HG03095 (cell line): Measurements from ENCODE around the gene CBARP.
A peak's percentile ranks its signal among the peaks of the same experiment; 100 is the strongest.
"Not testable (repeated sequence)": the region's sequence is repeated elsewhere in the genome, so short reads cannot be mapped to it uniquely, and the experiment has no call there.

Experiments used
- ATAC-seq: cut with Tn5 transposase; IDR thresholded peaks from one replicate; pipeline ENCODE4 v1.9.1; 2021; ENCODE audit warnings: moderate library complexity; ENCODE audit not compliant: unreplicated experiment

CBARP gene

DNA sequence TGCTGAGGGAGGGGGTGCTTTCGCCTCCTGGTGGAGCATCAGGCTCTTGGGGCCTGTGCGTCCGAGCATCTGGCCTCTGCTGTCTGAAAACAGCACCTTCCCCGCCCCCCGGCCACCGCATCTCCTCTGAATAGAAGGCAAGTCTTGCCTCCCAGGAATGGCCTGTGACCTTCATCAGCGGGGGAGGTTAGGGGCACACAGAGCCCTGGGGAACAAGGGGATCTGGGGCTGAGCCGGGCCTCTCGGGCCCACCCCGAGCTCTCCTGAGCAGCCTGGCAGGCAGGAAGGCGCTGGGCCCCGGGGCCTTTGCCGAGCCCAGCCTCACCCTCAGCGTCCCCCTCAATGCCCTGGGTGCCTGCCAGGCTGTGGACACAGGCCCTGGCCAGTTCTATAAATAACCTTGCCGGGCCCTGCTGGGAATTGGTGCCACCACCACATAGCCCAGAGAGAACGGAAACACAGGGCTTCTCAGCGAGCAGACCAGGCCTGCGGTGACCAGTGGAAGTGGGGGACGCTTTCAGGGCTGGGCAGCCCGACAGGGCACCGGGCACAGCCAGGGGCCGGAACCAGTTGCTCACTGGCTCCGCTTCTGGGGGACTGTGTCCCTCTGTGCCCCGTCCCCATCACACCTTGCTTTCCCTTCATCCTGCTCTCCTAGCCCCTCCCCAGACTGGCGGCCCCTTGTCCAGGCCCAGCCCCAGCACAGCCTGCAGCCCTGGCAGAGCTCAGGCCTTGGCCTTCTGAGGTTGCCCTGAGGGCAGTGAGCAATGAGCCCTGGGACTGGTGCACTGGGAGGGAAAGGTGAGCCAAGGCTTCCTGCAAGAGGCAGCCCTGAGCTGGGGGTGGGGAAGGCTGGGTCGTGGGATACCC, 22.7 kb downstream of the CBARP start:
- ATAC-seq = no peak

GRCh38 chr19:1214299-1214861, 23.4 kb downstream of the CBARP start:
- no peak for ATAC-seq

- ATAC-seq = no peak
Observed at GRCh38 chr19:1213391-1214286, 24.2 kb downstream of the CBARP start.

GRCh38 chr19:1211494-1212234, 26.1 kb downstream of the CBARP start:
- ATAC-seq = no peak

GRCh38 chr19:1210227-1210538, 27.6 kb downstream of the CBARP start:
- no peak for ATAC-seq

DNA sequence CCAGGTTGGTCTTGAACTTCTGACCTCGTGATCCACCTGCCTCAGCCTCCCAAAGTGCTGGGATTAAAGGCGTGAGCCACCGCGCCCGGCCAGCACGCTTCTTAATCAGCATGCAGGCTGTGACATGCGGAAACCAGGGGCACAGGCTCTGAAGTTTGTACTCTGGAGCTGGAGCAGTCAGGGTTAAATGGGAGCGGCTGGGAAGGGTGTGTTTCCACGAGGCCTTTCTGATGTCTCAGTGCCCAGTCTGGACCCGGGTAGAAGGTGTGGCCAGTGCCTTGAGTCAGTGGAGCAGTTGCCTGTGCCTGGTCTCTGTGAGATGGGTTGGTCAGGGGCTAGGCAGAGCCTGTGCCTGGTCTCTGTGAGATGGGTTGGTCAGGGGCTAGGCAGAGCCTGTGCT, 29.0 kb downstream of the CBARP start:
- not testable (repeated sequence) for ATAC-seq

- no peak for ATAC-seq
Observed at GRCh38 chr19:1206864-1207450, 30.8 kb downstream of the CBARP start.

GRCh38 chr19:1206150-1206863, 31.5 kb downstream of the CBARP start:
- ATAC-seq = no peak

- ATAC-seq = peak; percentile 64
Observed at GRCh38 chr19:1205114-1206099, 32.4 kb downstream of the CBARP start, which contains the start of gene STK11. Gene STK11, plus strand, starts transcription at chr19:1205778. Its CDS starts 1,136 bp downstream, at chr19:1206914.

- not testable (repeated sequence) for ATAC-seq
Observed at GRCh38 chr19:1200614-1201013, 37.2 kb downstream of the CBARP start.

DNA sequence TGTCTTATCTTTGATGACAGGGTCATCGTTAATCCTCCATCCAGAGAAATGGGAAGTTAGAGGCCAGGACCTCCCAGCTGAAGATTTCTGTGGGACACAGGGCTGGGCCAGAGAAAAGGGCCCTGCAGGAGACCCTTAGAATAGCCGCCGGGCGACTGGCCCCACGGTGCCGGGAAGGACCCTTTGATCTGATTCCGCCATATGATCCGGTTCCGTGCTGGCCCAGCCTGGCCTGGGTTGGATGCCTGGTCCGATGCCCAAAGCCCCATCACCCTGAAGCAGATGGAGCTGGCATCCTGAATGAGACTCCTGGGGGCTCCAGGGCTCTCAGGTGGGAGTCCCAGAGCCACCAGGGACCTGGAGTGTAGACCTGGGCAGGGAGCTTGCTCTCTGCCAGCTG, 38.3 kb downstream of the CBARP start:
- ATAC-seq = no peak

- ATAC-seq = no peak
Observed at GRCh38 chr19:1189419-1189818, 48.4 kb downstream of the CBARP start.

- ATAC-seq = no peak
Observed at GRCh38 chr19:1183543-1184172, 54.1 kb downstream of the CBARP start.

GRCh38 chr19:1182727-1183126, 55.1 kb downstream of the CBARP start:
- ATAC-seq = no peak

- no peak for ATAC-seq
Observed at GRCh38 chr19:1182068-1182467, 55.7 kb downstream of the CBARP start.

GRCh38 chr19:1181606-1182005, 56.2 kb downstream of the CBARP start:
- no peak for ATAC-seq
